ENCODE data around the gene HOXB2. TPM values are rescaled to one million over a fixed set of nuclear protein-coding genes. Genes with fewer than 3 reads are reported as not detected.

HOXB2 gene
- polyA plus RNA-seq, 2 of the 4 experiments (the other 2 are of a cell fraction): 0.65 to 2.6 TPM

- no peak for DNase-seq (ENCODE audit: low read depth in 1 of 2, low spot score in 1 of 2)
- POLR2A ChIA-PET: interaction anchor here (1.4 kb wide), 1 partner anchor 7 kb away, joined by 3 read pairs; no protein-coding TSS in a partner anchor
- Histone ChIP-seq H3K9me3 (no peaks in the 10 kb centered on the region), H3K4me2 (no peak overlapping the region), H3K27ac (no peak overlapping the region), H3K4me1 (peaks cover 14% of the 10 kb centered on the region), H3K4me3 (no peak overlapping the region)
- no peak for FAIRE-seq
- WGBS (ENCODE audit: missing lambda C conversion rate): 95% methylated on average over 24 of the region's 24 CpGs
- TF ChIP-seq EP300 (IDR thresholded peaks at IDR 0.05) (no peak), ATOH8 (CRISPR knock-in tag; IDR thresholded peaks at IDR 0.05; ENCODE audit: low read depth) (no peak), POLR2A (IDR thresholded peaks at IDR 0.05; ENCODE audit: low read length) (no peak), HES2 (IDR thresholded peaks at IDR 0.05) (no peak), KDM1A (IDR thresholded peaks at IDR 0.05; ENCODE audit: low read depth) (no peak), CHD2 (IDR thresholded peaks at IDR 0.05; ENCODE audit: low read length, partially characterized antibody) (no peak), TFCP2L1 (CRISPR knock-in tag; IDR thresholded peaks at IDR 0.05) (no peak)
- ATAC-seq: no peak
- CTCF ChIA-PET: interaction anchor here (1.1 to 2.5 kb wide), 5 partner anchors 12 to 332 kb away, joined by 3 to 13 read pairs (median 5); partner anchors contain the start of gene HOXB5
Measured at GRCh38 chr17:48547808-48548522, 3.1 kb upstream of the HOXB2 start.

- Histone ChIP-seq H3K4me1 (peaks cover 15% of the 10 kb centered on the region; the same call in 2 of the 3 replicates), H3K4me3 (no peak overlapping the region), H3K9me3 (no peaks in the 10 kb centered on the region), H3K4me2 (peak overlapping the region; percentile 12; the same call in 1 of the 3 replicates), H3K27ac (peak overlapping the region in 1 of 2 experiments; percentile 42; a peak in 2 of 6 replicates)
- FAIRE-seq (peak; percentile 36), ATAC-seq (peak in 1 of 2 experiments; percentile 7; a peak in 1 of 6 replicates), DNase-seq (ENCODE audit: low read depth in 1 of 2, low spot score in 1 of 2) (no peak)
- TF ChIP-seq, protein P1, sequence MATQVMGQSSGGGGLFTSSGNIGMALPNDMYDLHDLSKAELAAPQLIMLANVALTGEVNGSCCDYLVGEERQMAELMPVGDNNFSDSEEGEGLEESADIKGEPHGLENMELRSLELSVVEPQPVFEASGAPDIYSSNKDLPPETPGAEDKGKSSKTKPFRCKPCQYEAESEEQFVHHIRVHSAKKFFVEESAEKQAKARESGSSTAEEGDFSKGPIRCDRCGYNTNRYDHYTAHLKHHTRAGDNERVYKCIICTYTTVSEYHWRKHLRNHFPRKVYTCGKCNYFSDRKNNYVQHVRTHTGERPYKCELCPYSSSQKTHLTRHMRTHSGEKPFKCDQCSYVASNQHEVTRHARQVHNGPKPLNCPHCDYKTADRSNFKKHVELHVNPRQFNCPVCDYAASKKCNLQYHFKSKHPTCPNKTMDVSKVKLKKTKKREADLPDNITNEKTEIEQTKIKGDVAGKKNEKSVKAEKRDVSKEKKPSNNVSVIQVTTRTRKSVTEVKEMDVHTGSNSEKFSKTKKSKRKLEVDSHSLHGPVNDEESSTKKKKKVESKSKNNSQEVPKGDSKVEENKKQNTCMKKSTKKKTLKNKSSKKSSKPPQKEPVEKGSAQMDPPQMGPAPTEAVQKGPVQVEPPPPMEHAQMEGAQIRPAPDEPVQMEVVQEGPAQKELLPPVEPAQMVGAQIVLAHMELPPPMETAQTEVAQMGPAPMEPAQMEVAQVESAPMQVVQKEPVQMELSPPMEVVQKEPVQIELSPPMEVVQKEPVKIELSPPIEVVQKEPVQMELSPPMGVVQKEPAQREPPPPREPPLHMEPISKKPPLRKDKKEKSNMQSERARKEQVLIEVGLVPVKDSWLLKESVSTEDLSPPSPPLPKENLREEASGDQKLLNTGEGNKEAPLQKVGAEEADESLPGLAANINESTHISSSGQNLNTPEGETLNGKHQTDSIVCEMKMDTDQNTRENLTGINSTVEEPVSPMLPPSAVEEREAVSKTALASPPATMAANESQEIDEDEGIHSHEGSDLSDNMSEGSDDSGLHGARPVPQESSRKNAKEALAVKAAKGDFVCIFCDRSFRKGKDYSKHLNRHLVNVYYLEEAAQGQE (IDR thresholded peaks at IDR 0.05): no peak
- TF ChIP-seq BHLHE40 (IDR thresholded peaks at IDR 0.05; ENCODE audit: low read depth, low read length): no peak
- TF ChIP-seq HES2 (IDR thresholded peaks at IDR 0.05): no peak
- no peak for TF ChIP-seq RAD21 (conservative IDR thresholded peaks at IDR 0.05 in 1 of 2, IDR thresholded peaks at IDR 0.05 in 1 of 2)
- no peak for TF ChIP-seq FOSL2 (IDR thresholded peaks at IDR 0.05)
- TF ChIP-seq FOSL2 (CRISPR knock-in tag; IDR thresholded peaks at IDR 0.05): no peak
- no peak for TF ChIP-seq FOXS1 (CRISPR knock-in tag; IDR thresholded peaks at IDR 0.05)
- no peak for TF ChIP-seq E2F6 (IDR thresholded peaks at IDR 0.05; ENCODE audit: borderline replicate concordance, low read depth)
- TF ChIP-seq MAFK (IDR thresholded peaks at IDR 0.05; ENCODE audit: partially characterized antibody): no peak
- no peak for TF ChIP-seq SMC3 (IDR thresholded peaks at IDR 0.05)
- TF ChIP-seq POLR2AphosphoS2 (conservative IDR thresholded peaks at IDR 0.05; ENCODE audit: low read length): no peak
- 70% methylated on average over 10 of the region's 10 CpGs for WGBS (ENCODE audit: missing lambda C conversion rate)
- CTCF ChIA-PET: interaction anchor here (0.6 to 2.5 kb wide), 6 partner anchors 12 to 331 kb away, joined by 3 to 13 read pairs (median 4); partner anchors contain the start of gene HOXB5
- POLR2A ChIA-PET: interaction anchor here (0.7 to 1.4 kb wide), 2 partner anchors 8 to 61 kb away, joined by 3 to 4 read pairs; no protein-coding TSS in a partner anchor
Measured at GRCh38 chr17:48546924-48547807, 2.3 kb upstream of the HOXB2 start.

Measured in A549 (cell line).